Central memory CD4-positive, alpha-beta T cell (primary cell): Measurements from ENCODE around the gene MYLK.

ENCODE experiments used
- DNase-seq: peaks from one replicate; pipeline ENCODE4 v3.0.0; 2022

Gene MYLK

GRCh38 chr3:123791898-123792297 is 92.2 kb downstream of the MYLK start:
- DNase-seq = no peak

- no peak for DNase-seq
Measured at GRCh38 chr3:123791417-123791816, 92.7 kb downstream of the MYLK start.

- DNase-seq = no peak
Measured at GRCh38 chr3:123791073-123791370, 93.1 kb downstream of the MYLK start.

GRCh38 chr3:123790254-123791072 is 93.7 kb downstream of the MYLK start:
- no peak for DNase-seq

- no peak for DNase-seq
Measured at GRCh38 chr3:123789760-123790159, 94.4 kb downstream of the MYLK start.

GRCh38 chr3:123789160-123789559 is 95.0 kb downstream of the MYLK start:
- DNase-seq = no peak

- DNase-seq = no peak
Measured at GRCh38 chr3:123788710-123789109, 95.4 kb downstream of the MYLK start.

GRCh38 chr3:123787133-123787532 is 97.0 kb downstream of the MYLK start:
- no peak for DNase-seq

- no peak for DNase-seq
Measured at GRCh38 chr3:123785602-123786001, 98.5 kb downstream of the MYLK start.

GRCh38 chr3:123783811-123784210 is 100.3 kb downstream of the MYLK start:
- DNase-seq = no peak

GRCh38 chr3:123783050-123783689 is 101.0 kb downstream of the MYLK start:
- no peak for DNase-seq

GRCh38 chr3:123782488-123782887 is 101.6 kb downstream of the MYLK start:
- no peak for DNase-seq

GRCh38 chr3:123781571-123782275 is 102.4 kb downstream of the MYLK start:
- no peak for DNase-seq

GRCh38 chr3:123781138-123781537 is 103.0 kb downstream of the MYLK start:
- no peak for DNase-seq

- no peak for DNase-seq
Measured at GRCh38 chr3:123780656-123781055, 103.5 kb downstream of the MYLK start.

- no peak for DNase-seq
Measured at GRCh38 chr3:123779655-123780231, 104.4 kb downstream of the MYLK start.

GRCh38 chr3:123778991-123779622 is 105.0 kb downstream of the MYLK start:
- no peak for DNase-seq

GRCh38 chr3:123778525-123778924 is 105.6 kb downstream of the MYLK start:
- no peak for DNase-seq

GRCh38 chr3:123776071-123776782 is 107.9 kb downstream of the MYLK start:
- no peak for DNase-seq

- no peak for DNase-seq
Measured at GRCh38 chr3:123774474-123774873, 109.7 kb downstream of the MYLK start.

- no peak for DNase-seq
Measured at GRCh38 chr3:123773681-123774431, 110.3 kb downstream of the MYLK start.

- DNase-seq = no peak
Measured at GRCh38 chr3:123769356-123769743, 114.8 kb downstream of the MYLK start.
